IMR-90 (cell line): Measurements from ENCODE around the gene LTC4S.

Experiments used
- BHLHE40 ChIP-seq: fragments of 150-350 bp; IDR thresholded peaks from 2 replicates; pipeline ENCODE4 v1.6.1; 2016; ENCODE audit warnings: mild to moderate bottlenecking, low read depth, low read length
- CEBPB ChIP-seq: IDR thresholded peaks from 2 replicates; pipeline ENCODE4 v1.6.1; 2012; ENCODE audit warnings: low read depth, low read length, improper control_type of control experiment
- MAFK ChIP-seq: IDR thresholded peaks from 2 replicates; pipeline ENCODE4 v1.6.1; 2012; ENCODE audit warnings: low read depth, low read length, improper control_type of control experiment
- MAZ ChIP-seq: IDR thresholded peaks from 2 replicates; pipeline ENCODE4 v1.6.1; 2012; ENCODE audit warnings: low read depth, mild to moderate bottlenecking, low read length, improper control_type of control experiment, moderate library complexity, borderline replicate concordance
- MXI1 ChIP-seq: IDR thresholded peaks from 2 replicates; pipeline ENCODE4 v1.6.1; 2012; ENCODE audit warnings: low read depth, mild to moderate bottlenecking, low read length, moderate library complexity, borderline replicate concordance
- NFE2L2 ChIP-seq: fragments of 150-350 bp; IDR thresholded peaks from 2 replicates; pipeline ENCODE4 v1.6.1; 2016; ENCODE audit warnings: low read depth, mild to moderate bottlenecking, low read length
- POLR2A ChIP-seq: IDR thresholded peaks from 2 replicates; pipeline ENCODE4 v1.6.1; 2012; ENCODE audit warnings: mild to moderate bottlenecking, low read depth, low read length
- RAD21 ChIP-seq: IDR thresholded peaks from 2 replicates; pipeline ENCODE4 v1.6.1; 2012; ENCODE audit warnings: low read length, improper control_type of control experiment
- RCOR1 ChIP-seq: IDR thresholded peaks from 2 replicates; pipeline ENCODE4 v1.6.1; 2012; ENCODE audit warnings: mild to moderate bottlenecking, low read length, improper control_type of control experiment; ENCODE audit not compliant: insufficient replicate concordance
- RFX5 ChIP-seq: IDR thresholded peaks from 2 replicates; pipeline ENCODE4 v1.8.0; 2012; ENCODE audit warnings: low read depth, mild to moderate bottlenecking, low read length, moderate library complexity
- SMC3 ChIP-seq: fragments of 150-350 bp; IDR thresholded peaks from 2 replicates; pipeline ENCODE4 v1.6.1; 2016; ENCODE audit warnings: low read depth, mild to moderate bottlenecking, antibody characterized with exemption, low read length, moderate library complexity
- TF ChIP-seq, protein P1 (sequence below): conservative IDR thresholded peaks from 2 replicates; pipeline ENCODE4 v1.5.1; 2012; ENCODE audit warnings: mild to moderate bottlenecking, low read depth, low read length, improper control_type of control experiment
- TF ChIP-seq, protein P2 (sequence below): fragments of 150-350 bp; IDR thresholded peaks from 2 replicates; pipeline ENCODE4 v1.6.1; 2017; ENCODE audit warnings: mild to moderate bottlenecking, antibody characterized with exemption, low read length, low read depth

DNA sequence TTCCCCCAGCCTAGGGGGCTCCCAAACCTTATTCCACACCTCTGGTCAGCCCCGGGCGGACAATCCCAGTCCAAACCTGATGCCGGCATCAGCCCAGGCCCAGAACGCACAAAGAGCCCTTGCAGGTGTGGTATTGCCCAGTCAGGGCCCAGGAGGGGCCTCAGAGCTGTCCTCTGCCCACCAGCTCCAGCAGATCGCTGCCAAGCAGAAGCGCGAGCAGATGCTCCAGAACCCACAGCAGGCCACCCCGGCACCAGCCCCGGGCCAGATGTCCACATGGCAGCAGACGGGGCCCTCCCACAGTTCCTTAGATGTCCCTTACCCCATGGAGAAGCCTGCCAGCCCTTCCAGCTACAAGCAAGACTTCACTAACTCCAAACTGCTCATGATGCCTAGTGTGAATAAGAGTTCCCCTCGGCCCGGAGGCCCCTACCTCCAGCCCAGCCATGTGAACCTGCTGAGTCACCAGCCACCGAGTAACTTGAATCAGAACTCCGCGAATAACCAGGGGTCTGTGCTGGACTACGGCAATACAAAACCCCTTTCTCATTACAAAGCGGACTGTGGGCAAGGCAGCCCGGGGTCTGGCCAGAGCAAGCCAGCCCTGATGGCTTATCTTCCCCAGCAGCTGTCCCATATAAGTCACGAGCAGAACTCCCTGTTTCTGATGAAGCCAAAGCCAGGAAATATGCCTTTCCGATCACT, 27.6 kb upstream of the LTC4S start:
- no peak for TF ChIP-seq POLR2A
- no peak for TF ChIP-seq MAFK
- TF ChIP-seq RAD21 = no peak
- TF ChIP-seq CEBPB = no peak
- no peak for TF ChIP-seq RFX5
- TF ChIP-seq, protein P1, sequence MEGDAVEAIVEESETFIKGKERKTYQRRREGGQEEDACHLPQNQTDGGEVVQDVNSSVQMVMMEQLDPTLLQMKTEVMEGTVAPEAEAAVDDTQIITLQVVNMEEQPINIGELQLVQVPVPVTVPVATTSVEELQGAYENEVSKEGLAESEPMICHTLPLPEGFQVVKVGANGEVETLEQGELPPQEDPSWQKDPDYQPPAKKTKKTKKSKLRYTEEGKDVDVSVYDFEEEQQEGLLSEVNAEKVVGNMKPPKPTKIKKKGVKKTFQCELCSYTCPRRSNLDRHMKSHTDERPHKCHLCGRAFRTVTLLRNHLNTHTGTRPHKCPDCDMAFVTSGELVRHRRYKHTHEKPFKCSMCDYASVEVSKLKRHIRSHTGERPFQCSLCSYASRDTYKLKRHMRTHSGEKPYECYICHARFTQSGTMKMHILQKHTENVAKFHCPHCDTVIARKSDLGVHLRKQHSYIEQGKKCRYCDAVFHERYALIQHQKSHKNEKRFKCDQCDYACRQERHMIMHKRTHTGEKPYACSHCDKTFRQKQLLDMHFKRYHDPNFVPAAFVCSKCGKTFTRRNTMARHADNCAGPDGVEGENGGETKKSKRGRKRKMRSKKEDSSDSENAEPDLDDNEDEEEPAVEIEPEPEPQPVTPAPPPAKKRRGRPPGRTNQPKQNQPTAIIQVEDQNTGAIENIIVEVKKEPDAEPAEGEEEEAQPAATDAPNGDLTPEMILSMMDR = no peak
- no peak for TF ChIP-seq MAZ
- TF ChIP-seq BHLHE40 = no peak
- TF ChIP-seq RCOR1 = no peak
- TF ChIP-seq, protein P2, sequence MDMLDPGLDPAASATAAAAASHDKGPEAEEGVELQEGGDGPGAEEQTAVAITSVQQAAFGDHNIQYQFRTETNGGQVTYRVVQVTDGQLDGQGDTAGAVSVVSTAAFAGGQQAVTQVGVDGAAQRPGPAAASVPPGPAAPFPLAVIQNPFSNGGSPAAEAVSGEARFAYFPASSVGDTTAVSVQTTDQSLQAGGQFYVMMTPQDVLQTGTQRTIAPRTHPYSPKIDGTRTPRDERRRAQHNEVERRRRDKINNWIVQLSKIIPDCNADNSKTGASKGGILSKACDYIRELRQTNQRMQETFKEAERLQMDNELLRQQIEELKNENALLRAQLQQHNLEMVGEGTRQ = no peak
- no peak for TF ChIP-seq SMC3
- 0 out of 2 replicates have a peak, but pooled peaks have one; percentile 27 for TF ChIP-seq NFE2L2
- no peak for TF ChIP-seq MXI1
